OCI-LY7 (cell line): Measurements from ENCODE around the gene DNAL4. TPM values are rescaled to one million over a fixed set of nuclear protein-coding genes. Genes with fewer than 3 reads are reported as not detected.

Source experiments
- BruUV-seq: library from RNA; stranded (reverse); fragments of 400-500 nt; replicated peaks from 2 replicates; lab custom pipeline; 2021; lab: Mats Ljungman, UMichigan
- CTCF ChIA-PET: fragments of 300-600 bp; sonication (Branson Sonifier 250); formaldehyde crosslinking; loops from one replicate; lab custom pipeline; 2022; ENCODE audit warnings: antibody characterized with exemption; ENCODE audit not compliant: unreplicated experiment; lab: Charles Lee
- POLR2A ChIA-PET: fragments of 300-600 bp; sonication (Branson Sonifier 250); formaldehyde crosslinking; loops from one replicate; lab custom pipeline; 2022; ENCODE audit warnings: antibody characterized with exemption; lab: Charles Lee
- DNase-seq: peaks from one replicate; pipeline ENCODE4 v3.0.0-alpha.2; 2015; ENCODE audit warnings: low spot score
- H2AFZ ChIP-seq: fragments of 200-600 bp; sonication (generic), shearing (Covaris generic); 2 replicates; pipeline ENCODE4 v1.6.1; 2014; ENCODE audit warnings: mild to moderate bottlenecking, antibody characterized with exemption, low read length, moderate library complexity
- H3K27ac ChIP-seq: fragments of 200-600 bp; sonication (generic); 2 replicates; pipeline ENCODE4 v1.5.1; 2014; ENCODE audit warnings: mixed run types, low read depth, mild to moderate bottlenecking, moderate library complexity, low read length, inconsistent platforms; ENCODE audit not compliant: poor library complexity, severe bottlenecking
- H3K36me3 ChIP-seq: fragments of 200-600 bp; sonication (generic); 2 replicates; pipeline ENCODE4 v1.6.1; 2014; ENCODE audit warnings: mild to moderate bottlenecking, antibody characterized with exemption, low read length, moderate library complexity, mixed read lengths; ENCODE audit not compliant: insufficient read depth
- H3K4me1 ChIP-seq: fragments of 200-600 bp; sonication (generic); 2 replicates; pipeline ENCODE4 v1.5.1; 2014; ENCODE audit warnings: mild to moderate bottlenecking, low read length; ENCODE audit not compliant: insufficient read depth, poor library complexity, severe bottlenecking
- H3K4me2 ChIP-seq: fragments of 200-600 bp; sonication (generic); 2 replicates; pipeline ENCODE4 v1.6.1; 2014; ENCODE audit warnings: mild to moderate bottlenecking, low read length
- H3K4me3 ChIP-seq: fragments of 200-600 bp; sonication (generic); 2 replicates; pipeline ENCODE4 v1.5.1; 2014; ENCODE audit warnings: mild to moderate bottlenecking, low read depth, low read length; ENCODE audit not compliant: poor library complexity, severe bottlenecking
- H3K79me2 ChIP-seq: fragments of 200-600 bp; sonication (generic); 2 replicates; pipeline ENCODE4 v1.6.1; 2016; ENCODE audit warnings: low read depth, mild to moderate bottlenecking, low read length, moderate library complexity, mixed read lengths; ENCODE audit not compliant: insufficient read depth
- H3K9me2 ChIP-seq: fragments of 200-600 bp; sonication (generic); 2 replicates; pipeline ENCODE4 v1.6.1; 2016; ENCODE audit warnings: mild to moderate bottlenecking, low read length, mixed read lengths; ENCODE audit not compliant: insufficient read depth
- H3K9me3 ChIP-seq: fragments of 200-600 bp; sonication (generic); 2 replicates; pipeline ENCODE4 v1.6.1; 2014; ENCODE audit warnings: mild to moderate bottlenecking, mixed run types, low read length, mixed read lengths
- H4K20me1 ChIP-seq: fragments of 200-600 bp; sonication (generic); 2 replicates; pipeline ENCODE4 v1.6.1; 2014; ENCODE audit warnings: mild to moderate bottlenecking, antibody characterized with exemption, low read length, moderate library complexity, mixed read lengths; ENCODE audit not compliant: insufficient read depth
- CTCF ChIP-seq: fragments of 200-600 bp; sonication (generic); conservative IDR thresholded peaks from 2 replicates; pipeline ENCODE4 v1.5.1; 2014; ENCODE audit warnings: mild to moderate bottlenecking, antibody characterized with exemption, low read length, moderate library complexity, mixed read lengths
- EZH2phosphoT487 ChIP-seq: fragments of 200-600 bp; sonication (generic); IDR thresholded peaks from 2 replicates; pipeline ENCODE4 v1.6.1; 2018; ENCODE audit warnings: low read depth, borderline replicate concordance, mild to moderate bottlenecking, mixed run types, antibody characterized with exemption, low read length, moderate library complexity, mixed read lengths
- intact Hi-C: fragments of 100-400 bp; cut with micrococcal nuclease; formaldehyde crosslinking; loops from one replicate; pipeline ENCODE4 v1.10.0; 2022; ENCODE audit not compliant: unreplicated experiment
- total RNA-seq, 2 experiments: library from RNA; depleted of rRNA in 1 of 2; stranded (reverse); fragments of >200 nt in 1 of 2; shearing (Covaris generic) in 1 of 2; gene quantifications; 2 replicates each; pipeline ENCODE4 v1.2.3, GENCODE V29; 2014 to 2022

DNAL4 gene
- total RNA-seq, 2 experiments from 2014 or later = 6.6 to 7.1 TPM

GRCh38 chr22:38831166-38831945 is 37.4 kb upstream of the DNAL4 start:
- no TSS peak for BruUV-seq
- no peak overlapping the region for H3K27ac ChIP-seq
- H4K20me1 ChIP-seq = no peaks in the 10 kb centered on the region; the same call in 1 of the 2 replicates
- no peaks in the 10 kb centered on the region for H3K9me2 ChIP-seq
- H2AFZ ChIP-seq = no peak overlapping the region
- no peaks in the 10 kb centered on the region for H3K36me3 ChIP-seq
- intact Hi-C loops = no loop called here
- POLR2A ChIA-PET = no interaction called here
- H3K79me2 ChIP-seq = no peaks in the 10 kb centered on the region
- no peak overlapping the region for H3K4me3 ChIP-seq
- no peak overlapping the region for H3K4me2 ChIP-seq
- CTCF ChIA-PET = no interaction called here
- H3K4me1 ChIP-seq = no peaks in the 10 kb centered on the region
- DNase-seq = no peak
- H3K9me3 ChIP-seq = no peaks in the 10 kb centered on the region
- TF ChIP-seq EZH2phosphoT487 = no peak

- no peak overlapping the region for H3K27ac ChIP-seq
- DNase-seq = no peak
- H3K36me3 ChIP-seq = no peaks in the 10 kb centered on the region
- H2AFZ ChIP-seq = no peak overlapping the region
- CTCF ChIA-PET = no interaction called here
- H3K4me3 ChIP-seq = no peak overlapping the region
- H3K9me3 ChIP-seq = no peaks in the 10 kb centered on the region
- H3K4me2 ChIP-seq = no peak overlapping the region
- no TSS peak for BruUV-seq
- H4K20me1 ChIP-seq = no peaks in the 10 kb centered on the region; the same call in 1 of the 2 replicates
- TF ChIP-seq CTCF (no peak), EZH2phosphoT487 (no peak)
- no peaks in the 10 kb centered on the region for H3K79me2 ChIP-seq
- H3K4me1 ChIP-seq = no peaks in the 10 kb centered on the region
- POLR2A ChIA-PET = no interaction called here
- intact Hi-C loops = no loop called here
- H3K9me2 ChIP-seq = no peaks in the 10 kb centered on the region
Observed at GRCh38 chr22:38830845-38831108, 36.8 kb upstream of the DNAL4 start.

GRCh38 chr22:38830026-38830844 is 36.3 kb upstream of the DNAL4 start:
- DNase-seq = no peak
- Histone ChIP-seq H3K4me3 (no peak overlapping the region), H2AFZ (no peak overlapping the region), H3K9me3 (no peaks in the 10 kb centered on the region), H3K9me2 (no peaks in the 10 kb centered on the region), H3K4me1 (no peaks in the 10 kb centered on the region), H4K20me1 (no peaks in the 10 kb centered on the region; the same call in 1 of the 2 replicates), H3K27ac (no peak overlapping the region), H3K36me3 (no peaks in the 10 kb centered on the region), H3K79me2 (no peaks in the 10 kb centered on the region), H3K4me2 (no peak overlapping the region)
- ChIA-PET POLR2A (no interaction called here), CTCF (no interaction called here)
- BruUV-seq = no TSS peak
- intact Hi-C loops = no loop called here
- TF ChIP-seq EZH2phosphoT487 (no peak), CTCF (no peak)
